Mononuclear cell (primary cell): Measurements from ENCODE around the gene CBX6. TPM values are rescaled to one million over a fixed set of nuclear protein-coding genes. Genes with fewer than 3 reads are reported as not detected.

ENCODE experiments used
- H3K27me3 ChIP-seq: 2 replicates; pipeline ENCODE4 v1.6.0; 2011; ENCODE audit warnings: low read length, control low read depth; ENCODE audit not compliant: insufficient read depth
- H3K4me1 ChIP-seq: 2 replicates; pipeline ENCODE4 v1.5.1; 2011; ENCODE audit warnings: mild to moderate bottlenecking, low read length, control low read depth; ENCODE audit not compliant: insufficient read depth
- H3K4me3 ChIP-seq: 2 replicates; pipeline ENCODE4 v1.5.1; 2011; ENCODE audit warnings: mild to moderate bottlenecking, low read length, moderate library complexity
- H3K9me3 ChIP-seq: 2 replicates; pipeline ENCODE4 v1.5.1; 2011; ENCODE audit warnings: low read depth, mild to moderate bottlenecking, control low read depth, low read length
- total RNA-seq: library from RNA; depleted of rRNA; stranded (reverse); fragments of >200 nt; gene quantifications from one replicate; pipeline ENCODE4 v1.2.3, GENCODE V29; 2012

The CBX6 gene
- total RNA-seq, 1 donor = 28.7 TPM

- H3K4me1 ChIP-seq = peaks cover 19% of the 10 kb centered on the region
- no peak overlapping the region for H3K4me3 ChIP-seq
- no peaks in the 10 kb centered on the region for H3K9me3 ChIP-seq
- H3K27me3 ChIP-seq = peaks cover 37% of the 10 kb centered on the region
Measured at GRCh38 chr22:38842512-38843200, 29.4 kb downstream of the CBX6 start.

DNA sequence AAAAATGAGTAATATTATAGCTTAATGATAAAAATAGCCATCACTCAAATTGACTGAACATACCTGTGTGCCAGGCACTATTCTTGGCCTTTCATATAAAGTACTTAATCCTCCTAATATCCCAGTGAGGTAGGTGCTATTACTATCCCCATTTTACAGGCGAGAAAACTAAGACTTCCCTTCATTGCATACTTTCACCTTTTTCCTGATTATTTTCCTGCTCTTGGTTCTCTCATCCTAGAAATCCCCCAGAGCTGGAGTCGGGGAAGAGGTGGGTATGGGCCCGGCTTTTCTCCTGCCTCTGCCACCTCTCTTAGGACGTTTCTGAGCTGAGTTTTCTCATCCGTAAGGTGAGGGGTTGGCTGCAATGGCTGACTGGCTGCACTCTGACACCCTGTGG lies 30.4 kb downstream of the CBX6 start:
- Histone ChIP-seq H3K4me1 (peaks cover 19% of the 10 kb centered on the region), H3K27me3 (peaks cover 37% of the 10 kb centered on the region), H3K9me3 (no peaks in the 10 kb centered on the region), H3K4me3 (no peak overlapping the region)

DNA sequence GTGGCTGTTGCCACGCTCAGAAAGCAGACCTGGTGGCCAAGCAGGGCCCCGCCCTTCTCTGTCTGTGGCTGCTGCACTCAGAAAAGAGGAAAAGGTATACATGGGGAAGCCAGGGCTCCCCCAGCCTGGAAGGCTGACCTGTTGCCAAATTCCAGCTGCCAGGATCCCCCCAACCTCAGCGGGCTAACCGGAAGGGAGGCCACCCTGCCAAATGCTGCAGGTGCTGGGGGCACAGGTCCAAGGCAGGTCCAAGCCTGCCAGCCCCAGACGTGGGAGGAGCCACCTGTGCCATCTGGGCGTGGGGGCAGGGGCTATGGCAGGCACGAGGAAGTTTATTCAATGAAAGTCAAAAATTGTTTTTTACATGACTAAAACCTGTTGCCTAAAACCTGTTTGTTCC lies 30.8 kb downstream of the CBX6 start:
- Histone ChIP-seq H3K4me3 (no peak overlapping the region), H3K27me3 (peaks cover 35% of the 10 kb centered on the region), H3K9me3 (no peaks in the 10 kb centered on the region), H3K4me1 (peaks cover 19% of the 10 kb centered on the region)

GRCh38 chr22:38840129-38840528 lies 31.9 kb downstream of the CBX6 start:
- no peaks in the 10 kb centered on the region for H3K9me3 ChIP-seq
- peaks cover 28% of the 10 kb centered on the region for H3K27me3 ChIP-seq

GRCh38 chr22:38839686-38840085 lies 32.3 kb downstream of the CBX6 start:
- no peaks in the 10 kb centered on the region for H3K9me3 ChIP-seq
- H3K4me3 ChIP-seq = no peak overlapping the region
- peaks cover 19% of the 10 kb centered on the region for H3K4me1 ChIP-seq
- H3K27me3 ChIP-seq = peaks cover 23% of the 10 kb centered on the region

More at GRCh38 chr22:38840129-38840528, 31.9 kb downstream of the CBX6 start:
- Histone ChIP-seq H3K4me1 (peaks cover 19% of the 10 kb centered on the region), H3K4me3 (no peak overlapping the region)

DNA sequence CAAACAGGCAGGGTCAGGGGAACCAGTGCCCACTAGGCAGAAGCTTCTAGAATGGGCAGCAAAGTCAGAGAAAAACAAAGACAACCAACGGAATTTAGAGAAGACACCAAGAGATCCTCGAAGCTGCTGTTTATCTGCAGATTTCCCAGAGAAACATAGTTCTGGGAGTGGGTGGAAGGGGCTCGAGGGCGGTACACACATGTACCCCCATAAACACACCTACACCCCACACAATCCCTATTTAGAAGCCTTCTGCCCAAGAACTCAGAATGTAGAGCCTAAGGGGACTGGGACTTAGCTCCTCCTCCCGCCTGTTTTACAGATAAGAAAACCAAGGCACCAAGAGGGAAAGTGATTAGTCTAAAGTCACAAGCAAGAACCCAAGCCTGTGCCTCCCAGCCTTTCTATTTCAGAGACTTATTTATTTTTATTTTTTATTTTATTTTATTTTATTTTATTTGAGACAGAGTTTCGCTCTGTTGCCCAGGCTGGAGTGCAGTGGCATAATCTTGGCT lies 34.5 kb downstream of the CBX6 start:
- Histone ChIP-seq H3K9me3 (no peaks in the 10 kb centered on the region), H3K27me3 (peaks cover 12% of the 10 kb centered on the region), H3K4me3 (no peak overlapping the region), H3K4me1 (peaks cover 6% of the 10 kb centered on the region)

GRCh38 chr22:38835888-38836301 lies 36.1 kb downstream of the CBX6 start:
- H3K9me3 ChIP-seq = no peaks in the 10 kb centered on the region
- no peaks in the 10 kb centered on the region for H3K4me1 ChIP-seq
- H3K27me3 ChIP-seq = no peaks in the 10 kb centered on the region
- H3K4me3 ChIP-seq = no peak overlapping the region

DNA sequence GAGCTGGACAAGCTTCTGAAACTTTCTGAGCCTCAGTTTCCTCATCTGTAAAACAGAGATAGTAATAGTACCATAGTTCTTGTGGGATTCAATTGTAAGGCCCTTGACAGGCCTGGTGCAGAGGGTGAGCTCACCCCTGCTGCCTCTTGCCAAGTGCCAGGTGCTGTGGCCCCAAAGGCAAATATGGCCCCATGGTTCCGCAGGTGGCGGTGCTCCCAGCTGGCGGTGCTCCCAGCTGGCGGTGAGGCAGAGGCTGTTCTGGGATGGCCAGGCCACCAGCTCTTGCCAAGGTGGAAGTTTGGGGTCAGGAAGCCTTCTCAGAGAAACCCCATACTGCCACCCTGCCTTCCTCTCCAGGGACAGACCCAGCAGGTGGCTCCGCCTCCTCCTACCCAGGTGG lies 37.0 kb downstream of the CBX6 start:
- H3K27me3 ChIP-seq = no peaks in the 10 kb centered on the region
- H3K4me1 ChIP-seq = no peaks in the 10 kb centered on the region
- no peaks in the 10 kb centered on the region for H3K9me3 ChIP-seq
- H3K4me3 ChIP-seq = no peak overlapping the region

DNA sequence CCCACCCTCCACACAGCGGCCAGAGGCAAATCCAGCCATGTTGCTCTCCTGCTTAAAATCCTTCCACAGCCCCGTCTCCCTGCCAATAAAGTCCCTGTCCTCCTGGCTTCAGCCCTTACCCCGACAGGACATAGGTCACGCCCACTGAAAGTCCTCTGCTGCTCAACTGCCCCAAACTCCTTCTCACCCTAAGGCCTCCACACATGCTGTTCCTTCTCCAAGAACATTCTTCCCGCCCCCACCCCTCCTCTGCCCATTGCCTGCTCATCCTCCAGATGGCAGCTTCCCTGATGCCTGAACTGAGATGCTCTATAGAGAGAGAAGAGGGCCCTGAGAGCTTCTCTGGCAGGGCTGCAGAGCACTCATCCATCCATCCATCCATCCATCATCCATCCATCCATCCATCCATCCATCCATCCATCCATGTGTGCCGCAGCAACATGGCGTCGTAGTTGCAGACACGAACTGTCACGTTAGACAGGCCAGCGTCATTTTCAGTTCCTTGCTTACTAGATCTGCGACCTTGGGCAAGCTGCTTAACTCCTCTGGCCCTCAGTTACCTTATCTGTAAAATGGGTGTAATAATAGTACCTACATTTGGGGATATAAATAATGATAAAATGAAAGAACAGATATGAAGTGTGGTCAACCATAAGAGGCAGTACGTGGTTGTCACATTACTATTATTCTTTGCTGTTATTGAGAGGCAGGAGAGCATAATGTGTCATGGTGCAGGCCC lies 37.6 kb downstream of the CBX6 start:
- H3K27me3 ChIP-seq = no peaks in the 10 kb centered on the region
- H3K9me3 ChIP-seq = no peaks in the 10 kb centered on the region
- no peak overlapping the region for H3K4me3 ChIP-seq
- no peaks in the 10 kb centered on the region for H3K4me1 ChIP-seq

DNA sequence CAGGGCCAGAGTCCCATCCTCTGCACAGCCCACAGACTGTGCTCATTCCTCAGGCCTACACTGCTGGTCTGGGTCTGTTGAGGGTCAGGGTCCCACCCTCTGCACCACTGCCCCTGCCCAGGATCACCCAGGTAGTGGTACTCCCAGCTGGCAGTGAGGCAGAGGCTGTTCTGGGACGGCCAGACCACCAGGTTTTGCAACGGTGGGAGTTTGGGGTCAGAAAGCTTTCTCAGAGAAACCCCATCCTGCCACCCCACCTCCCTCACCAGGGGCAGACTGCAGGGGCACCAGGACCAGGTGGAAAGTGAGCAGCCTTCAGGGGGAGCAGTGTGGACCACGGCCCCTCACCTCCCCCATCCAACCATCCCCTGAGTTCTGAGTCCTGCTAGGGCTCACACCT lies 39.0 kb downstream of the CBX6 start:
- Histone ChIP-seq H3K4me1 (no peaks in the 10 kb centered on the region), H3K4me3 (no peak overlapping the region), H3K9me3 (no peaks in the 10 kb centered on the region), H3K27me3 (no peaks in the 10 kb centered on the region)

GRCh38 chr22:38832005-38832978 lies 39.7 kb downstream of the CBX6 start:
- Histone ChIP-seq H3K4me3 (no peak overlapping the region), H3K27me3 (no peaks in the 10 kb centered on the region), H3K4me1 (no peaks in the 10 kb centered on the region), H3K9me3 (no peaks in the 10 kb centered on the region)

DNA sequence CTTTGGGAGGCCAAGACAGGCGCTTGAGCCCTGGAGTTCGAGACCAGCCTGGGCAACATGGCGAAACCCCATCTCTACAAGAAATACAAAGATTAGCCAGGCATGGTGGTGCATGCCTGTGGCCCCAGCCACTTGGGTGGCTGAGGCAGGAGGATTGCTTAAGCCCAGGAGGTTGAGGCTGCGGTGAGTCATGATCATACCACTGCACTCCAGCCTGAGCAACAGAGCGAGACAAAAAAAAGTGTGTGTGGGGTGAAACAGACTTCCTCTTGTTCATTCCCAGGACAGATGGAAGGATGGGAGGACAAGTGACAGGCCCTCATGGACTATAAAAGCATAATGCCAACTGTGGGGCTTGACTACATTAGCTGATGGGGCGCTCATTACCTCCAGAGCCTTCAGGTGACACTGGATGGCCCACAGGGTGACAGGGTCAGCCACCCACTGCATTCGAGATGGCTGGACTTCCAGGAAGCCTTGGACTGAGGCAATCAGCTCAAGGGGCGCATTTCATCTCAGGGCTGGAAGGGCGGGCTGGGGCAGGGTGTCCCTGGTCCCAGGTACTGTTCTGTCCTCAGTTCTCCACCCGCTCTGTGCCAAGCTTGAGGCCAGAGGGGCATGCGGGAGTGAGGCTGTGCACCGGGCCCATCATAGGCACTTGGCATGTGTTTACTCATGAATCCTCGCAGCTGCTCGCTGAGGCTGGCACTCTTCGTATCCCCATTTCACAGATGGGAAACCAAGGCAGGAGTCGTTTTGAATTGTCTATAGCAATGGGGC lies 40.7 kb downstream of the CBX6 start:
- H3K4me3 ChIP-seq = no peak overlapping the region
- H3K27me3 ChIP-seq = no peaks in the 10 kb centered on the region
- H3K9me3 ChIP-seq = no peaks in the 10 kb centered on the region
- no peaks in the 10 kb centered on the region for H3K4me1 ChIP-seq

GRCh38 chr22:38830845-38831108 lies 41.2 kb downstream of the CBX6 start:
- no peak overlapping the region for H3K4me3 ChIP-seq
- no peaks in the 10 kb centered on the region for H3K4me1 ChIP-seq
- H3K9me3 ChIP-seq = no peaks in the 10 kb centered on the region
- H3K27me3 ChIP-seq = no peaks in the 10 kb centered on the region

- Histone ChIP-seq H3K9me3 (no peaks in the 10 kb centered on the region), H3K4me3 (no peak overlapping the region), H3K4me1 (no peaks in the 10 kb centered on the region), H3K27me3 (no peaks in the 10 kb centered on the region)
Measured at GRCh38 chr22:38830026-38830844, 41.8 kb downstream of the CBX6 start.
